Spleen (tissue), 7 donors: ENCODE measurements around the gene NRAS.

ENCODE experiments used
- CTCF ChIP-seq, 11 experiments: fragments of 200-600 bp in 7 of 11; fragments of 450-650 bp in 4 of 11; sonication (generic) in 4 of 11; IDR thresholded peaks in 8 of 11; conservative IDR thresholded peaks in 3 of 11; 1 replicate in 7 of 11; 2 replicates in 4 of 11; pipeline versions ENCODE4 v1.4.0 to v1.8.0; 2016 to 2021; ENCODE audit warnings: antibody characterized with exemption in 11 of 11, inconsistent platforms in 4 of 11, mild to moderate bottlenecking in 1 of 11
- POLR2AphosphoS5 ChIP-seq, 3 donors: sonication (generic); formaldehyde crosslinking; IDR thresholded peaks; one replicate each; pipeline ENCODE4 v1.5.1; 2017; ENCODE audit warnings: antibody characterized with exemption in 3 of 3
- donor health status: DM: no; HTN: no; CAD: no; lungs with moderate emphysema.
- donor health status: DM: no; HTN: no; CAD: no.
- donor health status: DM: no; HTN: no; CAD: no.

- TF ChIP-seq CTCF (IDR thresholded peaks at IDR 0.05 in 8 of 11, conservative IDR thresholded peaks at IDR 0.05 in 3 of 11) (no peak), POLR2AphosphoS5 (IDR thresholded peaks at IDR 0.05) (no peak)
Observed at GRCh38 chr1:114695430-114696058, 21.0 kb downstream of the NRAS start, which contains the start of gene AMPD1.
